Suprapubic skin (tissue), 3 donors: ENCODE measurements around the gene PLCL2.
"Not testable (repeated sequence)": the region's sequence is repeated elsewhere in the genome, so short reads cannot be mapped to it uniquely, and the experiment has no call there.

Source experiments
- CTCF ChIP-seq, 2 donors: fragments of 200-600 bp in 1 of 2; fragments of 450-650 bp in 1 of 2; sonication (generic) in 1 of 2; IDR thresholded peaks; one replicate each; pipeline ENCODE4 v1.5.1; 2016 to 2019; ENCODE audit warnings: antibody characterized with exemption in 2 of 2, mild to moderate bottlenecking in 1 of 2, moderate library complexity in 1 of 2
- EP300 ChIP-seq: sonication (generic); formaldehyde crosslinking; IDR thresholded peaks from one replicate; pipeline ENCODE4 v1.6.1; 2017; ENCODE audit warnings: antibody characterized with exemption
- POLR2A ChIP-seq, 2 donors: fragments of 450-650 bp; IDR thresholded peaks; one replicate each; pipeline ENCODE4 v1.6.1; 2017; ENCODE audit warnings: antibody characterized with exemption in 2 of 2, mild to moderate bottlenecking in 2 of 2, moderate library complexity in 2 of 2

- not testable (repeated sequence) for TF ChIP-seq CTCF (IDR thresholded peaks at IDR 0.05); POLR2A (IDR thresholded peaks at IDR 0.05); EP300
Observed at GRCh38 chr3:16957852-16958251, 73.1 kb downstream of the PLCL2 start.
